ENCODE measurements around the gene CLEC9A. TPM values are rescaled to one million over a fixed set of nuclear protein-coding genes. Genes with fewer than 3 reads are reported as not detected.

CLEC9A gene
- total and polyA plus RNA-seq, 2 donors (not counting 1 experiment from before 2014, with no cell fraction given): not detected

DNA sequence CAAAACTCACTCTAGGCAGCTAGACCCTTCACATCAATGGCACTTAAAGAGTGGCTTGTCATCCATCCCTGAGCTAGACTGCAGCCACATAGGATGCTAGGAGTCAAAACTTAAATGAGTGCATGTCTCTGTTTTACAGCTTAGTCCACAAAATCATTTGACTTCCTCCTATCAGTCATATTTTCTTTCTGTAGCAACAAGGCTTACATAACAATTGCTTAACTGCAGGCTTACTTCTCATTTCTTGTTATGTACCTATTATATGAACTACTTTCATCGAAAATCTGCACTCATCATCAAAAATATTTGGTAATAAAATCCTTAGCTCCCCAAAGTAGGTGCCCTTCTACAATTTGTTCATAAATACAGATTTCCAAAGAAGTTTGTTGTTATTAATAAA, 38.2 kb downstream of the CLEC9A start:
- Histone ChIP-seq H3K4me3 (replicated peaks in 1 of 4; ENCODE audit: control extremely low read depth in 1 of 4, insufficient read depth in 1 of 4, low read depth in 3 of 4, low read length in 4 of 4) (no peak overlapping the region), H3K4me1 (ENCODE audit: control insufficient read depth, extremely low read depth, insufficient read depth, low read length) (no peaks in the 10 kb centered on the region), H3K27me3 (ENCODE audit: control insufficient read depth, insufficient read depth, low read length) (no peaks in the 10 kb centered on the region), H3K27ac (ENCODE audit: insufficient read depth, low read length) (no peak overlapping the region), H3K36me3 (ENCODE audit: control insufficient read depth, insufficient read depth, low read length) (no peaks in the 10 kb centered on the region), H3K9ac (ENCODE audit: insufficient read depth, low read length) (no peak overlapping the region), H4K20me1 (ENCODE audit: control insufficient read depth, extremely low read depth, insufficient read depth, low read length) (no peaks in the 10 kb centered on the region), H2AFZ (ENCODE audit: low read length) (no peak overlapping the region), H3K4me2 (ENCODE audit: extremely low read depth, insufficient read depth, low read length) (no peak overlapping the region), H3K9me3 (ENCODE audit: control insufficient read depth, insufficient read depth, low read depth, low read length) (no peaks in the 10 kb centered on the region), H3K79me2 (ENCODE audit: control insufficient read depth, insufficient read depth, low read length) (no peaks in the 10 kb centered on the region)
- DNase-seq (ENCODE audit: low read depth in 2 of 2): no peak
- TF ChIP-seq, protein P1, sequence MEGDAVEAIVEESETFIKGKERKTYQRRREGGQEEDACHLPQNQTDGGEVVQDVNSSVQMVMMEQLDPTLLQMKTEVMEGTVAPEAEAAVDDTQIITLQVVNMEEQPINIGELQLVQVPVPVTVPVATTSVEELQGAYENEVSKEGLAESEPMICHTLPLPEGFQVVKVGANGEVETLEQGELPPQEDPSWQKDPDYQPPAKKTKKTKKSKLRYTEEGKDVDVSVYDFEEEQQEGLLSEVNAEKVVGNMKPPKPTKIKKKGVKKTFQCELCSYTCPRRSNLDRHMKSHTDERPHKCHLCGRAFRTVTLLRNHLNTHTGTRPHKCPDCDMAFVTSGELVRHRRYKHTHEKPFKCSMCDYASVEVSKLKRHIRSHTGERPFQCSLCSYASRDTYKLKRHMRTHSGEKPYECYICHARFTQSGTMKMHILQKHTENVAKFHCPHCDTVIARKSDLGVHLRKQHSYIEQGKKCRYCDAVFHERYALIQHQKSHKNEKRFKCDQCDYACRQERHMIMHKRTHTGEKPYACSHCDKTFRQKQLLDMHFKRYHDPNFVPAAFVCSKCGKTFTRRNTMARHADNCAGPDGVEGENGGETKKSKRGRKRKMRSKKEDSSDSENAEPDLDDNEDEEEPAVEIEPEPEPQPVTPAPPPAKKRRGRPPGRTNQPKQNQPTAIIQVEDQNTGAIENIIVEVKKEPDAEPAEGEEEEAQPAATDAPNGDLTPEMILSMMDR (conservative IDR thresholded peaks at IDR 0.05 in 1 of 2, IDR thresholded peaks at IDR 0.05 in 1 of 2; ENCODE audit: low read depth in 1 of 2, low read length in 2 of 2): no peak
- no peak for TF ChIP-seq EZH2 (IDR thresholded peaks at IDR 0.05; ENCODE audit: low read length, missing control alignments)

DNA sequence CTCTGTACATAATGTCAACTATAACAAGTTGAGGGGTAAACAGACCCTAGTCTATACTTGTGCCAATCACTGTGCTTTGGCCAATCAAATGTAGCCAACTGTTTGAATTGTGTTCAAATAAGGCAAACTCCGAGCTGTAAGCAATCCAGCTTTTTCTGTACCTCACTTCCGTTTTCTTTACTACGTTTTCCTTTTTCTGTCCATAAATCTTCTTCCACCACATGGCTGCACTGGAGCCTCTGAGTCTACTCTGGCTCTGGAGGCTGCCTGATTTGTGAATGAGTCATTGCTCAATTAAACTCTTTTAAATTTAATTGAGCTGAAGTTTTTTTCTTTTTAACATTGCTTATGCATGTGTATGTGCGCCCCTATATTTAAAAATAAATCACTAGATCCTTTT, 38.6 kb downstream of the CLEC9A start:
- Histone ChIP-seq H3K79me2 (ENCODE audit: control insufficient read depth, insufficient read depth, low read length) (no peaks in the 10 kb centered on the region), H3K4me1 (ENCODE audit: control insufficient read depth, extremely low read depth, insufficient read depth, low read length) (no peaks in the 10 kb centered on the region), H4K20me1 (ENCODE audit: control insufficient read depth, extremely low read depth, insufficient read depth, low read length) (no peaks in the 10 kb centered on the region), H3K27ac (ENCODE audit: insufficient read depth, low read length) (no peak overlapping the region), H3K9ac (ENCODE audit: insufficient read depth, low read length) (no peak overlapping the region), H3K36me3 (ENCODE audit: control insufficient read depth, insufficient read depth, low read length) (no peaks in the 10 kb centered on the region), H3K4me2 (ENCODE audit: extremely low read depth, insufficient read depth, low read length) (no peak overlapping the region), H3K9me3 (ENCODE audit: control insufficient read depth, insufficient read depth, low read depth, low read length) (no peaks in the 10 kb centered on the region), H3K27me3 (ENCODE audit: control insufficient read depth, insufficient read depth, low read length) (no peaks in the 10 kb centered on the region), H2AFZ (ENCODE audit: low read length) (no peak overlapping the region), H3K4me3 (replicated peaks in 1 of 4; ENCODE audit: control extremely low read depth in 1 of 4, insufficient read depth in 1 of 4, low read depth in 3 of 4, low read length in 4 of 4) (no peak overlapping the region)
- DNase-seq (ENCODE audit: low read depth in 2 of 2): peak; percentile 11 to 31
- no peak for TF ChIP-seq EZH2 (IDR thresholded peaks at IDR 0.05; ENCODE audit: low read length, missing control alignments)
- TF ChIP-seq, protein P1 (conservative IDR thresholded peaks at IDR 0.05 in 1 of 2, IDR thresholded peaks at IDR 0.05 in 1 of 2; ENCODE audit: low read depth in 1 of 2, low read length in 2 of 2): no peak

DNA sequence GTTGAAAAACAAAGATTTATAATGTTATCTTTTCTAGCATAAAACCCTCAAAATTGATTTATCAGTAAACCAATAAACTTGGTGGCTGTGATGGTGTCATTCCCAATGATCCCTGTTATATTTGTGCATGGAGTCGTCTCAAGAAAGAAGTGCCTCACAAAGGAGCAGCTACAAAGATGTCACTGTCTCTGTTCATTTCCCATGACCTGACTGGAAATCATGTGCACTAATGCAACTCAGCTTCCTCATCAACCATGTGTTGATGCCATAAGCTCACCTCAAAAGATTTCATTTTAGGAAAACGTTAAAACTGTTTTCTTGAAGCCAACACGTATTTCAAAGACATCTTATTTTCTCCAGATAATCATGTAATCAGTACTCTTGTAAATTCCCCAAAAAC, 39.5 kb downstream of the CLEC9A start:
- Histone ChIP-seq H3K4me2 (ENCODE audit: extremely low read depth, insufficient read depth, low read length) (no peak overlapping the region), H3K27ac (ENCODE audit: insufficient read depth, low read length) (no peak overlapping the region), H3K9me3 (ENCODE audit: control insufficient read depth, insufficient read depth, low read depth, low read length) (no peaks in the 10 kb centered on the region), H2AFZ (ENCODE audit: low read length) (no peak overlapping the region), H3K27me3 (ENCODE audit: control insufficient read depth, insufficient read depth, low read length) (no peaks in the 10 kb centered on the region), H3K4me1 (ENCODE audit: control insufficient read depth, extremely low read depth, insufficient read depth, low read length) (no peaks in the 10 kb centered on the region), H4K20me1 (ENCODE audit: control insufficient read depth, extremely low read depth, insufficient read depth, low read length) (no peaks in the 10 kb centered on the region), H3K36me3 (ENCODE audit: control insufficient read depth, insufficient read depth, low read length) (no peaks in the 10 kb centered on the region), H3K4me3 (replicated peaks in 1 of 4; ENCODE audit: control extremely low read depth in 1 of 4, insufficient read depth in 1 of 4, low read depth in 3 of 4, low read length in 4 of 4) (no peak overlapping the region), H3K9ac (ENCODE audit: insufficient read depth, low read length) (no peak overlapping the region), H3K79me2 (ENCODE audit: control insufficient read depth, insufficient read depth, low read length) (no peaks in the 10 kb centered on the region)
- TF ChIP-seq EZH2 (IDR thresholded peaks at IDR 0.05; ENCODE audit: low read length, missing control alignments): no peak
- TF ChIP-seq, protein P1 (conservative IDR thresholded peaks at IDR 0.05 in 1 of 2, IDR thresholded peaks at IDR 0.05 in 1 of 2; ENCODE audit: low read depth in 1 of 2, low read length in 2 of 2): no peak
- no peak for DNase-seq (ENCODE audit: low read depth in 2 of 2)
